Umbilical cord (tissue), 2 donors: ENCODE measurements around the gene SSTR4. TPM values are rescaled to one million over a fixed set of nuclear protein-coding genes. Genes with fewer than 3 reads are reported as not detected.

Source experiments
- DNase-seq: peaks from one replicate; pipeline ENCODE4 v3.0.0-alpha.2; 2015; ENCODE audit warnings: low spot score
- total RNA-seq: library from RNA; depleted of rRNA; stranded (reverse); fragments of >200 nt; gene quantifications from one replicate; pipeline ENCODE4 v1.2.3, GENCODE V29; 2014; ENCODE audit warnings: low replicate concordance; ENCODE audit not compliant: insufficient read depth

The SSTR4 gene
- total RNA-seq, 1 donor from 2014 or later: 2.6 TPM

DNA sequence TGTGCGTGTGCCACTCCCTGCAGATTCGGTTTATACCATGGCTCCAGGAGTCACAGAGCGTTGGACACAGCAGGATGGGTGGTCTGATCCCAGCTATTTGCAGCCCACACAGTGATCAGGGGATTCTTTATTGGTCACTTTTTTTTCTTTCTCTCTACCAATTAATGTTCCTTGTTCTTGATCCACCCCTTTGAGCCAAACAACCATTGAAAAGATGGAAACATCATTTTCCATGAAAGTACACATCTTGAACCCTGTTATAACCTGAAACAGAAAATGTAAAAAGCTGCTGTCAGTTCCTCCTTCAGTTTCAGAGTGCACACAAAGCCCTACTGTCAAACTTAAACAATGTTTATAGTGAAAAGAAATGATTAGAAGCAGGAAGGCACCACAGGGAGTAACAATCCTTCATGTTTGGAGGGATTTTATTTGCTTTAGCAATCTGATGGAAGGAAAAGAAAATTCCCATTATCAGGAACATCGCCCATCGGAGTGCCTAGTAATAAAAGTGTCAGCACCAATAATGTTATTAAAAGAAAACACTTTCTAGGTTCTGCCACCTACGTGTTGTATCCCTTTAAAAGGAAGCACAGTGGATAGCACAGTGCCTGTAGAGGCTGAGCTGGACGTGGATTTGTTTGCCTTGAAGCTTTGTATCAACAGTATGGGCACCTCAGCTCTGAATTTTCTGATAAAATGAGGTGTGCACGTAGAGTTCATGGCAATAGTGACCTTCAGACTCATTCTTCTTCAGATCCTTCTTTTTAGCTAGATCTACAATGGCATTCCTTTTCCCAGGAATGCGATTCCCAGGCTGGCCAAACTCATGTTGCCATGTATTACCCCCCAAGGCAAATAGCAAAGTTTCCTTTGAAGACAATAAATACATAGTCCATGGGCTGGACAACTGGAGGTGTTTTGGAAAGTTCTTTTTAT is 30.4 kb downstream of the SSTR4 start:
- DNase-seq: no peak

DNA sequence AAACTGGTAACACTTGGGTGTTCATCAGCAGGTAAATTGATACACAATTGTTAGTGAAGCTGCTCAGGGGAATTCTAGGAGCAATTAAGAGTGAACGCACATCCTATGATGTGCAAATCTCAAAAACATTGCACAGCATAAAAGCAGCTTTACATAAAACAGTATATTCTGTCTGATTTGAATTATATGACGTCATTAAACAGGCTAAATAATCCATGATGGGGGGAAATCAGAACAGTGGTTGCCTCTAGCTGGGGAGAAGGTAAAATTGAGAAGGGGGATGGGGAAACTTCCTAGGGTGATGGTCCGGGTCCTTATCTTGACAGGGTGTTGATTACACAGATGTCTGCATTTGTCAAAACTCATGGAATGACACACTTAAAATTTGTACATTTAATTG is 31.7 kb downstream of the SSTR4 start:
- DNase-seq: no peak

DNA sequence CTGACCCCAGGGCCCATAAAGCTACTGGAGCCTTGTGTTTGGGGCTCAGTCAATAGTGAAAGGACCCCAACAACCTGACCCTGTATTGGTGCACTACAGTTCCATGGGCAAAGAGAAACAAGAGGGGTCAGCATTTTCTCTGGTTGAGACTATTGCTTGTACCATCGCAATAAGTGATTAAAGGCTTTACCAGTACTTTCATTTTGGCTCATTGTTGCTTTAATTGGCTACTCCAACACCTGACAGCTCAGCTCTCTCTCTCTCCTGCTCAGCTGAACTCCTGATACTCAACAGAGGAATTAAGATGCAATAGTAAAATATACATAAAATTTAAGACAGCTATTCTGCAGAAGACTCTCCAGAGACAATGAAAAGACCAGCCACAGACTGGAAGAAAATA is 33.2 kb downstream of the SSTR4 start:
- no peak for DNase-seq

DNA sequence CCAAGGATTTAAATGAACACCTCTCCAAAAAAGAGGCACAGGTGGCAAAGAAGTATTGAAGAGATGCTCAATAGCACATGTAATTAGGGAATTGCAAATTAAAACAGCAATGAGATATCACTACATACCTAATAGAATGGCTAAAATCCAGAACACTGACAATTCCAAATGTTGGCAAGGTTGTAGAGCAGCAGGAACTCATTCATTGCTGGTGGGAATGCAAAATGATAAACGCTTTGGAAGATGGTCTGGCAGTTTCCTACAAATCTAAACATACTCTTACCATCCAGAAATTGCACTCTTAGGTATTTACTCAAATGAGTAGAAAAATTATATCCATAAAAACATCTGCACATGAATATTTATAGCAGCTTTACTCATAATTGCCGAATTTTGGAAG is 34.0 kb downstream of the SSTR4 start:
- DNase-seq: no peak

DNA sequence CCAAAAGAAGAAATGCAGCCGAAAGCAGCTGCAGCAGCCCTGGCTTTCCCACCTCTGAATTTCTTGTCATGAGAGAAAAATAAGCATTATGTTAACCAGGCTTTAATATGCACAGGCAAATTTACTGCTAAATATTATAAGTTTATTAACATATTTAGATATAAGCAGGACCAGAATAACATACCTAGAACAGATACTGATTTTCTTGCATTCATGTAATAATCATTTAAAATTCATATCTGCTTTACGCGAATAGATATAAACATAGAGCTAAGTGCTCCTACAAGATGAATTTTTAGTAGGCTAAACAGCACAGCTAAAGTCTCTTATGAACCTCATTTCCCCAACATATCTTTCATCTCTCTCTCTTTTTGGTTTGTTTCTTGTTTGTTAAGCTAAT is 36.3 kb downstream of the SSTR4 start:
- DNase-seq: no peak

DNA sequence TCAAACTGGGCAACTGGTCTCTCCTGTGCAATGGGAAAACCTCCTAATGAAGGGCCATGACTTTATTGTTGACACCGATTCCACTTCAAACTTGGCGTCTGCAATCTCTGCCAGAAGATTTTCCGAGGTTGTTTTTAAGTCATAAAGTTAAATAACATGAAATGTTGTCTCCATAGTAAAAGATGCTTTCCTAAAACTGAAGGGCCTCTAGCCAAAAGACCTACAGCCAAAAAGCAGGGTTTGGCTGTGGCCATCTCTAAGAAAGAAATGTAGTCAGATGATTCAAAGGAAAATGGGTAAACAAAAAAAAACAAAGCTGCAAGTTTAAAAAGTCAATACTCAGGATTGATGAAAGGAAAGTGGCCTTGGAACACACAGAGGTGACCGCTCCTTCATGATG is 36.9 kb downstream of the SSTR4 start:
- no peak for DNase-seq

DNA sequence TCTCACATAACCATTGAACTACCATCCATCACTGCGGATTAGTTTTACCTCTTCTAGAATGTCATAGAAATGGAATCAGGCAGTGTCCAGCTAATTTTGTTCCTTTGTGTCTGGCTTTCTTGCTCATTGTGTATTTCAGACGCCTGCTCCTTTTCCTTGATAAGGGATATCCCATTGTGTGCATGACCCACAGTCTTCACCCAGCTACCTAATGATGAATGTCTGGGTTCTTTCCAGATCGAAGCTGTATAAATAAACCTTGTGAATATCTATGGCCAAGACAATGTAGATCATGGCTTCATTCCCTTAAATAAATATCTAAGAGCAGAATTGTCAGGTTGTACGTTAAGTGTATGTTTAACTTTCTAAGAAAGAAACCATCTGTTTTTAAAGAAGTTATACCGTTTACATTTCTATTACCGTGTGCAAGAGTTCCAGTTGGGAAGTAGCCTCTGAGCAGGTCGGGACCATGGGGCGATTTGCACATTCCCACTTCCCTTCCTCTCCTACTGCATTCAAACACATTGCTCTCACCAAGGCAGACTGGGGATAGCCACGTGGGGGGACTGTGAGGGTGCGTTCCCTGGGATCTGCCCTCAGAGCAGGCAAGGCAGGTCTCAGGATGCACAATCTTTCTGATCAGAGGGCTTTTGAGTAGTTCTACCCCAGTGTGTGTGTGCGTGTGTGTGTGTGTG is 37.9 kb downstream of the SSTR4 start:
- no peak for DNase-seq

DNA sequence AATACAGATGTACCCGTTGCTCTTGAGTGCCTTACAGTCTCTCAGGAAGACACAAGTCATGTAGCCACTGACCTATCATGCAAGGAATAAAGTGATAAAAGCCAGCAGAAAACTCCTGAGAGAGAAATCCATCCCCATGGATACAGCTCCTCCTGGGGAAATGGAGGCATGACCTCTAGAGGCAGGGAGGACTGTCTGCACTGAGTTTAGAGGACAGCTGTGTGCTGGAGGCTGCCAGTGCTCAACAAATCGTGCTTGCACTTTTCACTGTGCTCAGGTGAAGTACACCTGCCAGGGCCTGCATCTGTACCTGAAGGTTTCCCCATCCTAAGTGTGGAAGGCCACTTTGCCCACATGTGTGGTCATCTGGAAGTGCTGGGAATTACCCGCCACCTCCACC is 38.9 kb downstream of the SSTR4 start:
- no peak for DNase-seq

DNA sequence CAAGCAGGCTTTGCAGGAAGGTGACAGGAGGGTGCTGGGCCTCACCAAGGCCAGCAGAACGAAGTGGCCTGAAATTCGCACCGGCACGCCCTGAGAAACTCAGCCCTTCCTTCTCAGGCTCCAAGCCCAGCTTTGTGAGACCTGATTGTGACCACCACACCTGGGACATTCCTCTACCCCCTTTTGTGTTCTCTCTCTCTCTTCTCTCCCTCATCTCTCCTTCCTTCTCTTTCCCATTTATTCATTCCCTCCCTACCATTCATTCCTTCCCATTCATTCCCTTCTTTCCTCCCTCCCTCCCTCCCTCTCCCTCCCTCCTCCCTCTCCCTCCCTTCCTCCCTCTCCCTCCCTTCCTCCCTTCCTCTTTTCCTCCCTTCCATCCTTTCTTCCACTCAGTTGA is 42.2 kb downstream of the SSTR4 start:
- DNase-seq: no peak

DNA sequence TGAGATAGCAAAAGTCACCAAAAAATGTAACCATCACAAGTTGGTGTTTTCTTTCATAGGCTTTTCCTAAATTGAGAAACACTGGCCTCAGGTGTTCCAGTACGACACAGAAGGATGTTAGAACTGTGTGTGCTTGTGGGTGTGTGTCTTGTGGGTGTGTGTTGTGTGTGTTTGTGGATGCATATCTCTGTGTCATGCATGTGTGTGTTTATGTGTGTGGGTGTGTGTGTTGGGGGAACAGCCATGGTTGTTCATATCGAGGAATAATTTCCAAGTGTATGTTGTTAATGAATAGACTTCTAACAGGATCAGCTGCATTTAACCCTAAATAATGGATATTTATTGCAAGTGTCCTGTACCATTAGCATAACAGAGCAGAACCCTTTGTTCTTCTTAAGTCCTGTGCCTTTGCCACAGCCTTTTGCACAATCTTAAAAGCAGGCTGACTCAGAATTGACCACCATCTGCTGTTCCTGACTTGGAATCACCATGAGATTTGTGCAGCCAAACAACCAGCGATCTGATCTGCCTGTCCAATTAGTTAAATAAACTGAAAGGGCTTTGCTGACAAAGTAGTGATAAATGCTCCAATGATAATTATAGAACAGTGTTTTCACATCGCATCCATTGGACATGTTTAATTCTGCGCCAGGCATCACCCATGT is 43.4 kb downstream of the SSTR4 start:
- DNase-seq: no peak

DNA sequence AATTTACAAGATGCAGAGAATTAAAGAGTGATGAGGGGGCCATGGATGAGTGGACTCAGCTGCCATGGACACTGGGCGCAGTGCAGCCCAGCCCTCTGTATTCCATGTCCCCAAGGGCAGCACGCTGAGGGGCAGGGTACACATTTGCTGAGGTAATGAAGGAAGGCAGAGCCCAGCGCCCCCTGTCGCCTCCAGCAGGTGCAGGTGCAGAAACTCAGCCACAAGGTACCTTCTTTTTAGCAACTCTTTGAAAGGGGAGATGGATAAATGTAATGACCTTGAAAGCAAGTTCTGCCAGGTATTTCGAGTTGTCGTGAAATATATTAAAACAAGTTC is 43.9 kb downstream of the SSTR4 start:
- no peak for DNase-seq

DNA sequence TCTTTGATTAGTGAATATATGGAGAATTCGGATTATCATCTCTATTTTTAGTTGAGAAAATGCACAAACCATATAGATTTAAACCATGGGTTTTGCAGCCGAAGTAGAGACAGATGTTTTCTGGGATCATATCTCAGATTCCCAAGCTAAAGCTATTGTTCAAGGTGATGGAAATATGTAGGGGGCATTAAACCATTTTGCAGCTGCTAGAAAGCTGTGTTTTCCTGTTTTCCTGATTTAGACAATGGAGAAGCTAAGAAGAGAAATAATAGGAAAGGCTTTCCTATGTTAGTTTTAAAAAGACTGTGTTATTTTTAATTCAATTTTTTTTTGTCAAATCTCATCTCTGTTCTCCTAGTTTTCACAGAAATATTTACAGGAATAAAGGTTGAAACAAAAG is 44.8 kb downstream of the SSTR4 start:
- no peak for DNase-seq

DNA sequence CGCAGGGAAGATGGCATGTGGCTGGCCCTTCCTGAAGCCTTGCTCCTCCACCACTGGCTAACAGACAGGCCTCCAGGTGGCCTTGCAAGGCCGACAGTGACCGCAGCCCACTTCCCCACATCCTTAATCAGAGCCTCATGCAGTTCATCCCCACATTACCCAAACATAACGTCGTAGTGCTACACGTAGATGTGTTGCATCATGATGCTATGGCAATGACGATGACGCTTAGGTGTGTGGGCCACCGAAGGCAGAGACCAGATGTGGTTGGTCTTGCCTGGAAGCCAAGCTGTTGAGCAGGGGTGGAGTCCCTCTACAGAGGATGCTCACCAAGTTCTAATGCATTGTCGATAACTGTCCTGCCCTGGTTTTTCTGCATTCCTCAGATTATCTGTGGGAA is 45.4 kb downstream of the SSTR4 start:
- no peak for DNase-seq

DNA sequence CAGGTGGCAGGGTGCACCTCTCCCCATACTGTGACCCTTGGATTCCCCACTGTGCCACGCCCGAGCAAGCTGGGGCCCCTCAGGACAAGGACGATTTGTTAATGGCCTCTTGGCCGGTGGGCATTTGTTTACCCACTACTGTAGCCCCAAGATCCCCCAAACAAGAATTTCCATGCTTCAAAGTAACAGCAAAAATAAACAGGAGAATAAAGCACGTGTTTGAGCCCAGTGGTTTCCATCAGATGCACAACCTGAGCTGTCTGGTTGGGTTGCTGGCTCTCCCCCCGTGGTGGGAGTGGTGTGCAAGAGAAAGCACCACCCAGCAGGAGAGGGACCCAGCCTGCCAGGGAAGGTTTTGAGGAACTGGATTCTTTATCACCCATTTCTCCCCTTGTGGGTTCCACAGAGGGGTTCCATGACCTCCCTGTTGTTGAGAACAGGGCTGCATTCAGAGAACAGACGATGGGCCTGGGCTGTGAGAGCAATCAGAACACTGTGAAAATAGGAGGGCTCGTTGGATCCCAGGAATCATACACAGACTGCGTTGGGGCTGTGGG is 46.2 kb downstream of the SSTR4 start:
- DNase-seq: no peak

DNA sequence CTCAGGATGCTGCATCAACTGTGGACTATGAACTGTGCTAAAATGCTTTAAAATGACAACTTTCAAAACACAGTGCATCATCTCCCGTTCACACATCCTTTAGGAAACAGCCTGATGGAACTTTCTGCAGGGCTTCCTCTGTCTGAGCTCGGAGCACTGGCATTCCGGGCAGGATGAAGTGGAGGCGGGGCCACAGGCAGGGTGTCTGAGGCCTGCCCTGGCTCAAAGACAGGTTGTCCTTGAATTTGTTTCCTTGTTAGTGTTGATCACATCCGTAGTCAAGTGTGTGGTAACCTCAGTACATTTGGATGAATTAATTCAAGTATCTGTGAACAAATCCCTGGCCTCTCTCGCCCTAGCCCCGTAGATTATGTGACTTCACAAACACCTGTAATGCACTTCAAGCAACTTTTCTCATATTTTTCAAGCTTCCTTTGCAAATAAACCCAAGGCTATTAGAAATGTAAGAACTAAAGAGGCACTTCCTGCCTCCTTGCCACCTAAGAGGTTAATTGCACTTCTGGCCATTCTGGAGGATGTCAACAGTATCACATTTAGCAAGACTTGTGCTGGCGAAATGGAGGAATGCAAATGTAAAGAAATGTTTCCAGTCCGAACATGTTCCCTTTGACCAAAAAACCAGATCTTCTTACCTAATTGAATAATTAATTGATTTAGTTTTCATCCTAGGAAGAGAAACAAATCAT is 47.9 kb downstream of the SSTR4 start:
- peak; percentile 29 for DNase-seq

DNA sequence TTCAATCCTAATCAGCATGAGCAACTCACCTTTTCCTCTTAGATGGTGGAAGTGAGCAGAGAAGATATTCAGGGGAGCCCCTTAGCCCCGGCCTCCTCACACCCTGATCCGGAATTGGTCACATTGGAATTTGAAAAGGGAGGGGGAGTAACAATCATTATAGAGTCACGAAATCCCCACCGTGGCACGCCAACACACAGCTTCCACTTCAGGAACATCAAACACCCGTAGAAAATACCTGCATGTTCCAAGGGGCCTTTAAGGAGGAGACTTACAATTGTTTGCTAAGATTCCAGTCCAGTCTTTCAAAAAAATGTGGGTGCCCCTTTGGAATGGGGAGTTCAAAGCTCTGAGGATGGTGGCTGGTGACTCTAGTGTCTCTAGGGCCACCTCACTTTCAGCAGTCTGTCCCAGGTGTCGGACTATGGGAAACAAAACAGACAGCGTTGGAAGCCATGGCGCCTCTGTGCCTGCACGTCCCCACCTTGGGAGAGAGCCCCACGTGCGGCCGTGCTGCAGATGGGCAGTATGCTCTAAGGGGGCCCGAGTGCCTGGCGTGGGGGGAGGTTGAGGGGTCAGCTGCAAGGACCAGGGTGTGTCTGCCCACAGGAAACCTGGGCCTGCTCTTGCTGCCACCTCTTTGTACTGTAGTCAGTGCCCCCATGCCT is 48.6 kb downstream of the SSTR4 start:
- DNase-seq: no peak

DNA sequence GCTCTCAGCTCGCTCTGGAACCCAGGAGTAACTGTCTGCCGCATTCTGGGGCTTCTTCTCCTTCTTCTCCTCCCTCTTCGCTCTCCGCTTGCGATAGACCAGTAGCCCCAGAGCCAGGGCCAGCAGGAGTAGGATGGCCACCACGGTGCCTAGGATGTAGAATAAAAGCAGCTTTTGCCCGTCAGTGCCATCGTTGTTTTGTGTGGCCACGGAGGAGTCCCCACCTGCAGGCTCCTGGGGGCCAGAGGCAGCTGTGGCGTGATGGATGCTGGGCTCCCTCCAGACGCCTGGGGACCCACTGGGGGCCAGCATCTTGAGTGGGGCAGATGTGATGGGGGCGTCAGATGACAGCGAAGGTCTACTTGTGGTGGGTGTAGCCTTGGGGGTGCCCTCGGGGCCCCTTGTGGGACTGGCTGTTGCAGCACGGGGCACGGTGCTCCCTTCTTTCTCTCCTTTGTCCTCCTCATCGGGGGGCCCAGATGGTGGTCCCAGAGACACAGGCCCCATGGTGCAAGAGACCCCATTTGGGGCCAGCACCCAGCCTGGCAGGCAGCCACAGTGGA is 49.3 kb downstream of the SSTR4 start:
- no peak for DNase-seq

DNA sequence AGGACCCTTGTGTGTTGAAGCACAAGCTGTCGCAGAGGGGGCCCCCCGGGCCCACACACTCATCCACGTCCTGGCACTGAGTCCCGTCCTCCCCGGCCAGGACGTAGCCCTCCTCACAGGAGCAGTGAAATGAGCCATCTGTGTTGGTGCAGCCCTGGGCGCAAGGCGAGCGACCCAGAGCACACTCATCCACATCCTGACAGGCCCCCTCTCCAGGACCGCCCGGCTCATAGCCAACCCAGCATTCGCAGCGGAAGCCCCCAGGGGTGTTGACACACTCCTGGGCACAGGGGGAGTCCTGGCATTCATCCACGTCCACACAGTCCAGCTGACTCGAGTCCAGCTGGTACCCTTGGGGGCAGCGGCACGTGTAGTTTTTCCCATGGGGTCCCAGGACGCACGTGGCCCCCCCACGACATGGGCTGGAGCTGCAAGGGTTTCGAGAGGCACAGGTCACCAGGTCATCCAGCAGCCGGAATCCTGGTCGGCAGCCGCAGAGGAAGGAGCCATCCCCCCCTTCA is 49.8 kb downstream of the SSTR4 start:
- DNase-seq: no peak

DNA sequence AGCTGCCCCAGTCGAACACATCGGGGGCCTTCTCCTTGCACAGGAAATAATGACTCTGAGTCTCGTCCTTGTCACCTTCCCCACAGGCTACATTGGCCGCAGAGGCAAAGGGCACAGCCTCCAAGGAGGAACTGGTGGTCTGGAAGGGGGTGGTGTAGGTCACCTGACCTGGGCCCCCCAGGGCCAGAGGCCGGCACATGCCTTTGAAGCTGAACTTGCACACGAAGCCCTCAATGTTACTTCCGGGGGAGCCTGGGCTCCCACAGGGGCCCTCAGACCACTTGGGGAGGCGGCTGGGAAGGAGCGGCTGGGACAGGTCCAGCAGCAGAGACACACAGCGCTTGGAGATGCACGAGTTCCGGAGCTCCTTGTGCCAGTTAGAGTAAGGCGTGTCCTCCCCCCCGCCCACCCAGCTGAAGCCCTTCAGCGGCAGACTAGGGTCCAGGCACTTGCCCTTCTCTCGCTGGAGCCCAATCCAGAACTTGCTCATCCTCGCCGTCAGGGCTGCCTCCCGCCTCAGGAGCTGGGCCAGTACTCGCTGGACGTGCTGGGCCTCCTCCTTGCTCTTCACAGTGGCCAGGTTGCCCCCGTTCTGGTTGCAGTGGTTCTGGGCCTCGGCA is 50.4 kb downstream of the SSTR4 start:
- DNase-seq: no peak

DNA sequence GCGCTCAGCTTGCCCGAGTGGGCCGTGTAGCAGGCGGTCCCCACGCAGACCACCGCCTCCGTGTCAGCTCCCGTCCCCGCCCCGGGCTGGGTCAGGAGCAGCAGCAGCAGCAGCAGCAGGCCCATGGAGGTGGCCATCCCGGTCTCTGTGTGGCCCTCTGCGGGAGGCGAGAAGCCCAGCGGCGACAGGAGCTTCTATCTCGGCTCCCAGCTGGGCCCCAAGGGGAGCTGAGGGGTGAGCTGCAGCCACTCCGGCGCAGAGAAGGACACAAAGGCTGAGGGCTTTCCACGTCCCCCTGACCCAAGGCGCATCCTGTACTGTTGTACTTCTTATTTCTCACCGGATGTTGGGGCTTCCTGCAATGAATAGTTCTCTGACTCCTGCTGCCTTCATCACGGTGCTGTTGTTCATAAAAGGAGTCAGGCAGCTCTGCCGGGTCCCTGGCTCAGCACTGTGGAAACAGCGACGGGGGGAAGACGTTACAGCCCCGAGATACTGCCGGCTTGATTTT is 51.0 kb downstream of the SSTR4 start, which contains the start of gene CD93:
CD93 (minus strand) TSS at position 269 of the 511 bp plus-strand sequence; CDS start at position 137, 132 bp downstream.
- DNase-seq: peak; percentile 66
